Measurements from ENCODE around the gene FMNL3.

The FMNL3 gene

DNA sequence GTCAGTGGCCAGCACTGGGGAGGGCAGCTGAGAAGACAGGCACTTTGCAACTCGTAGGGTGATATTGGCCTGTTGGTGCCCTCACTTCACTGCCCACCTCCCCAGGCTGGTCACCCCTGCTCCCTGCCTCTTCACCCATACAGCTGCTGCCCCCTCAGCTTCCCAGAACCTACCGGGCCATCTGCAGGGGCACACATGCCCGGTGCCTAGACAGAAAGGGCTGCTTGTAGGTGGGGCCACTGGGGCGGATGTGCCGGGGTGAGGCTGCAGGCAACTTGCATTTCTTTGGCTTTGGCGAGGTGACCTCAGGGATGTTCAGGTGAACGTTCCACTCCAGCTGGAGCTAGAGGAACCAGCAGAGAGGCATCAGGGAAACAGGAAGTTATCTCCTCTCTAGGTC, 118.9 kb downstream of the FMNL3 start:
- no peak for DNase-seq

DNA sequence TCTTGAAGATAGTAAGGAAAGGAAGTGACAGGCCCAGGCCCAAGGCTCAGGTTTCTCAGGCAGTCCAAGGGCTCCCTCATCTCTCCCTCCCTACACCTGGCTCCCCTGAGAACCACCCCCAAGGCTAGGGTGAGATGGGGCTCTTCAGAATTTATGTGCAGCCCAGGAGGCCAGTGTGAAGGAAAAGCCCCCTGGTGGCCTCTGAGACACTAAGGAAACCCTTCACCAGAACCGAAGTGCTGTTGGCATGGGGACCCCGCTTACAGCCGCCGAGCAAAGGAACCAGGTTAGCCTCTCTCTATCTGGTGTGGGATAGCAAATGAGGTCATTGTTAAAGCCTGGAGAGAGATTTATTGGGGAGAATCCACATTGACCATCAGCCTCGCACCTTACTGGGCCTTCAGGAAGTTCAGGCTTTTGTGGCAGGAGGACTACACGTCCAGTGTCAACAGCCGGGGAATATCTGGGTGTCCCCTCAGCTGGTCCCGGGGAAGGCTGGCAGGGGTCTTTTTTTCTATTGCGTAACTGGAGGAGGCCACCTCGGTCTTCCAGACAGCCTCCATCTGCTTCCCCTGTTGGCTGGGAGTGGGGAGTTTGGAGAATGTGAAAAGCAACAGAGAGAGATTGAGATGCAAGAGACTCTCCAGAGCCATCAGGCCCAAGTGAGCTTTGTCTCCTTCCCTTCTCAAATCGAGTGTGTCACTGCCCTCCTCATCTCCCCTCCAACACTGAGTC, 119.9 kb downstream of the FMNL3 start:
- no peak for DNase-seq

Data from stimulated activated CD4-positive, alpha-beta T cell treated with anti-CD3 and anti-CD28 coated beads, Interleukin-12 subunit alpha, Interleukin-12 subunit beta, amount 100 ng/mL, for 4 hours (primary cell).